ENCODE results near the gene CERS6.

DNA sequence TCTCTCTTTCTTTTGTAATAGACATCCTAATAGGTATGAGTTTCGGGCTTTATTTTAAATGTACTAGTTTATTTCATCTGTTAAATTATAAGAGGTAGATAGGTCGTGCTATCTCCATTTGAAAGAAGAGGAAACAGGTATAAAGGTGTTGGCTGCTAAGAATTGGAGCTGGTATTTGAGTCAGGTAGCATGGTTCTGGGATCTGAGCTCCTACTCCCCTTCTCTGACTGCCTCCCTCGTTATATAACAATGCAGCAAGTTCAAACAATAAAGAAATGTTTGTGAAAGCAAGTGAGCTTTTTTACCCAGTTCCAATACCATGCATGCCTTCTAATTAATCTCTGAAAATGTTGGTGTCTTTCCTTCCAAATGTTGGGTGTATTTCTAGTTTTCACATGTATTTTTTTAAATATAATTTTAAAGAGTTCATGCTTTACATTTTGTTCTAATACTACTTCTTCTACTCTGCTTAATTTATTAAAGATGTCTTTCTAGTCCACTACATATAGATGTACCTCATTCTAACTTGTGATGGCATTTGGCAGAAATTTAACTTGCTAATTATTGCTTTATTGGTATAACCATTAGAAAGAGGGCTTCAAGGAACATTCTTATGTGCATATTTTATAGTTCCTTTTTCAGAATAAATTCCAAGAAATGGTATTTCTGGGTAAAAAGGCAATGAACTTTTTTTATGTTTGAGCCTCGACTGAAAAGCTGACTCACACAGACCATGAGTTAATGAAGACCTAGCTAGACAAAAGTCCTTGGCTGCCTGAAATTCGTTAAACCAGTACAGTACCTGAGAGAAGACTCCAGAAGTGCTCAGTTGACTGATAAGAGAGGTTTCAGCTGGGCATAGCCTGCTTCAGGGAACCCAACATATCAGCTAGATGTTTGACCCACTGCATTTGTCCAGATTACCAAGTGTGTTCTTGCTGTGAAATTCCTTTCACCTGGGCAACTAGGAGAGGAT, 133.5 kb downstream of the CERS6 start:
- TF ChIP-seq CTCF (IDR thresholded peaks at IDR 0.05), result no peak
- no peak for TF ChIP-seq POLR2AphosphoS5 (IDR thresholded peaks at IDR 0.05)
- no peak for TF ChIP-seq POLR2A (IDR thresholded peaks at IDR 0.05)
- no peak for TF ChIP-seq EP300 (IDR thresholded peaks at IDR 0.05; ENCODE audit: low read depth)

Data from transverse colon (tissue), 4 donors.